ENCODE measurements around the gene ZNF598. TPM values are rescaled to one million over a fixed set of nuclear protein-coding genes. Genes with fewer than 3 reads are reported as not detected.

Gene ZNF598
- total and polyA plus RNA-seq, 2 experiments from 2014 or later: 8.5 to 48.6 TPM

DNA sequence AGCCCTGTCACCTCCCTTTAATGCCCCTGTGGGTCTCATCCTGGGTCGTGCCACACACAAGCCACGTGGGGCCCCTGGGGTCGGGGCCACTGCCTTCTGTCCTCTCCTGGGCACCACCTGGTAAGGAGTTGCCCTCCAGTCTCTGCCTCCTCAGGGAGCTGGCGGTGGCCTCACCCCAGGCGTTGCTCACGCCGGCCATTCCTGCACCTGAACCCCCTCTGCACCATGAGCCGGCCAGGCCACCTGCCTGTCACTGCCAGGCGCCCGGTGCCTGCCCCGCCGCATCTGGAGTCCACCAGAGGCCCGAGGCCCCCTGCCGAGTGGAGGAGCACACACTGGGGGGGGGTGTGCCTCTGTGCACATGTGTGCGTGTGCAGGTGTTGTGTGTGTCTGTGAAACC is 27.5 kb upstream of the ZNF598 start:
- no peaks in the 10 kb centered on the region for H3F3A ChIP-seq (replicated peaks; ENCODE audit: low read depth)
- Mint-ChIP-seq H3K4me1 (peaks cover 8% of the 10 kb centered on the region), H3K27me3 (ENCODE audit: insufficient read depth, low read depth, poor library complexity) (peaks cover 10% of the 10 kb centered on the region), H3K36me3 (ENCODE audit: low read depth) (no peaks in the 10 kb centered on the region), H3K9me3 (no peaks in the 10 kb centered on the region), H3K27ac (no peak overlapping the region), H3K4me3 (no peak overlapping the region)
- H2AFZ ChIP-seq: no peak overlapping the region
- DNase-seq (ENCODE audit: low spot score) (no peak), ATAC-seq (no peak)
- H3K27ac ChIP-seq (ENCODE audit: low read depth): no peak overlapping the region
- no peak overlapping the region for H3K4me3 ChIP-seq
- H3K27me3 ChIP-seq (ENCODE audit: insufficient read depth): no peaks in the 10 kb centered on the region
- TF ChIP-seq EZH2 (IDR thresholded peaks at IDR 0.05; ENCODE audit: low read depth, unreplicated experiment): no peak
- no peak for TF ChIP-seq NANOG (IDR thresholded peaks at IDR 0.05; ENCODE audit: borderline replicate concordance)
- TF ChIP-seq, protein P1, sequence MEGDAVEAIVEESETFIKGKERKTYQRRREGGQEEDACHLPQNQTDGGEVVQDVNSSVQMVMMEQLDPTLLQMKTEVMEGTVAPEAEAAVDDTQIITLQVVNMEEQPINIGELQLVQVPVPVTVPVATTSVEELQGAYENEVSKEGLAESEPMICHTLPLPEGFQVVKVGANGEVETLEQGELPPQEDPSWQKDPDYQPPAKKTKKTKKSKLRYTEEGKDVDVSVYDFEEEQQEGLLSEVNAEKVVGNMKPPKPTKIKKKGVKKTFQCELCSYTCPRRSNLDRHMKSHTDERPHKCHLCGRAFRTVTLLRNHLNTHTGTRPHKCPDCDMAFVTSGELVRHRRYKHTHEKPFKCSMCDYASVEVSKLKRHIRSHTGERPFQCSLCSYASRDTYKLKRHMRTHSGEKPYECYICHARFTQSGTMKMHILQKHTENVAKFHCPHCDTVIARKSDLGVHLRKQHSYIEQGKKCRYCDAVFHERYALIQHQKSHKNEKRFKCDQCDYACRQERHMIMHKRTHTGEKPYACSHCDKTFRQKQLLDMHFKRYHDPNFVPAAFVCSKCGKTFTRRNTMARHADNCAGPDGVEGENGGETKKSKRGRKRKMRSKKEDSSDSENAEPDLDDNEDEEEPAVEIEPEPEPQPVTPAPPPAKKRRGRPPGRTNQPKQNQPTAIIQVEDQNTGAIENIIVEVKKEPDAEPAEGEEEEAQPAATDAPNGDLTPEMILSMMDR (conservative IDR thresholded peaks at IDR 0.05; ENCODE audit: low read depth in 2 of 2): no peak
- no peak for TF ChIP-seq CREB1 (CRISPR knock-in tag; IDR thresholded peaks at IDR 0.05; ENCODE audit: low read depth)
- no peak for TF ChIP-seq ZNF114 (CRISPR knock-in tag; IDR thresholded peaks at IDR 0.05)
- TF ChIP-seq POLR2AphosphoS5 (IDR thresholded peaks at IDR 0.05; ENCODE audit: low read depth): no peak
- no peak for TF ChIP-seq STAT1 (IDR thresholded peaks at IDR 0.05; ENCODE audit: unreplicated experiment)
- TF ChIP-seq, protein P2, sequence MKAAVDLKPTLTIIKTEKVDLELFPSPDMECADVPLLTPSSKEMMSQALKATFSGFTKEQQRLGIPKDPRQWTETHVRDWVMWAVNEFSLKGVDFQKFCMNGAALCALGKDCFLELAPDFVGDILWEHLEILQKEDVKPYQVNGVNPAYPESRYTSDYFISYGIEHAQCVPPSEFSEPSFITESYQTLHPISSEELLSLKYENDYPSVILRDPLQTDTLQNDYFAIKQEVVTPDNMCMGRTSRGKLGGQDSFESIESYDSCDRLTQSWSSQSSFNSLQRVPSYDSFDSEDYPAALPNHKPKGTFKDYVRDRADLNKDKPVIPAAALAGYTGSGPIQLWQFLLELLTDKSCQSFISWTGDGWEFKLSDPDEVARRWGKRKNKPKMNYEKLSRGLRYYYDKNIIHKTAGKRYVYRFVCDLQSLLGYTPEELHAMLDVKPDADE (IDR thresholded peaks at IDR 0.05): no peak
- TF ChIP-seq, protein P3, sequence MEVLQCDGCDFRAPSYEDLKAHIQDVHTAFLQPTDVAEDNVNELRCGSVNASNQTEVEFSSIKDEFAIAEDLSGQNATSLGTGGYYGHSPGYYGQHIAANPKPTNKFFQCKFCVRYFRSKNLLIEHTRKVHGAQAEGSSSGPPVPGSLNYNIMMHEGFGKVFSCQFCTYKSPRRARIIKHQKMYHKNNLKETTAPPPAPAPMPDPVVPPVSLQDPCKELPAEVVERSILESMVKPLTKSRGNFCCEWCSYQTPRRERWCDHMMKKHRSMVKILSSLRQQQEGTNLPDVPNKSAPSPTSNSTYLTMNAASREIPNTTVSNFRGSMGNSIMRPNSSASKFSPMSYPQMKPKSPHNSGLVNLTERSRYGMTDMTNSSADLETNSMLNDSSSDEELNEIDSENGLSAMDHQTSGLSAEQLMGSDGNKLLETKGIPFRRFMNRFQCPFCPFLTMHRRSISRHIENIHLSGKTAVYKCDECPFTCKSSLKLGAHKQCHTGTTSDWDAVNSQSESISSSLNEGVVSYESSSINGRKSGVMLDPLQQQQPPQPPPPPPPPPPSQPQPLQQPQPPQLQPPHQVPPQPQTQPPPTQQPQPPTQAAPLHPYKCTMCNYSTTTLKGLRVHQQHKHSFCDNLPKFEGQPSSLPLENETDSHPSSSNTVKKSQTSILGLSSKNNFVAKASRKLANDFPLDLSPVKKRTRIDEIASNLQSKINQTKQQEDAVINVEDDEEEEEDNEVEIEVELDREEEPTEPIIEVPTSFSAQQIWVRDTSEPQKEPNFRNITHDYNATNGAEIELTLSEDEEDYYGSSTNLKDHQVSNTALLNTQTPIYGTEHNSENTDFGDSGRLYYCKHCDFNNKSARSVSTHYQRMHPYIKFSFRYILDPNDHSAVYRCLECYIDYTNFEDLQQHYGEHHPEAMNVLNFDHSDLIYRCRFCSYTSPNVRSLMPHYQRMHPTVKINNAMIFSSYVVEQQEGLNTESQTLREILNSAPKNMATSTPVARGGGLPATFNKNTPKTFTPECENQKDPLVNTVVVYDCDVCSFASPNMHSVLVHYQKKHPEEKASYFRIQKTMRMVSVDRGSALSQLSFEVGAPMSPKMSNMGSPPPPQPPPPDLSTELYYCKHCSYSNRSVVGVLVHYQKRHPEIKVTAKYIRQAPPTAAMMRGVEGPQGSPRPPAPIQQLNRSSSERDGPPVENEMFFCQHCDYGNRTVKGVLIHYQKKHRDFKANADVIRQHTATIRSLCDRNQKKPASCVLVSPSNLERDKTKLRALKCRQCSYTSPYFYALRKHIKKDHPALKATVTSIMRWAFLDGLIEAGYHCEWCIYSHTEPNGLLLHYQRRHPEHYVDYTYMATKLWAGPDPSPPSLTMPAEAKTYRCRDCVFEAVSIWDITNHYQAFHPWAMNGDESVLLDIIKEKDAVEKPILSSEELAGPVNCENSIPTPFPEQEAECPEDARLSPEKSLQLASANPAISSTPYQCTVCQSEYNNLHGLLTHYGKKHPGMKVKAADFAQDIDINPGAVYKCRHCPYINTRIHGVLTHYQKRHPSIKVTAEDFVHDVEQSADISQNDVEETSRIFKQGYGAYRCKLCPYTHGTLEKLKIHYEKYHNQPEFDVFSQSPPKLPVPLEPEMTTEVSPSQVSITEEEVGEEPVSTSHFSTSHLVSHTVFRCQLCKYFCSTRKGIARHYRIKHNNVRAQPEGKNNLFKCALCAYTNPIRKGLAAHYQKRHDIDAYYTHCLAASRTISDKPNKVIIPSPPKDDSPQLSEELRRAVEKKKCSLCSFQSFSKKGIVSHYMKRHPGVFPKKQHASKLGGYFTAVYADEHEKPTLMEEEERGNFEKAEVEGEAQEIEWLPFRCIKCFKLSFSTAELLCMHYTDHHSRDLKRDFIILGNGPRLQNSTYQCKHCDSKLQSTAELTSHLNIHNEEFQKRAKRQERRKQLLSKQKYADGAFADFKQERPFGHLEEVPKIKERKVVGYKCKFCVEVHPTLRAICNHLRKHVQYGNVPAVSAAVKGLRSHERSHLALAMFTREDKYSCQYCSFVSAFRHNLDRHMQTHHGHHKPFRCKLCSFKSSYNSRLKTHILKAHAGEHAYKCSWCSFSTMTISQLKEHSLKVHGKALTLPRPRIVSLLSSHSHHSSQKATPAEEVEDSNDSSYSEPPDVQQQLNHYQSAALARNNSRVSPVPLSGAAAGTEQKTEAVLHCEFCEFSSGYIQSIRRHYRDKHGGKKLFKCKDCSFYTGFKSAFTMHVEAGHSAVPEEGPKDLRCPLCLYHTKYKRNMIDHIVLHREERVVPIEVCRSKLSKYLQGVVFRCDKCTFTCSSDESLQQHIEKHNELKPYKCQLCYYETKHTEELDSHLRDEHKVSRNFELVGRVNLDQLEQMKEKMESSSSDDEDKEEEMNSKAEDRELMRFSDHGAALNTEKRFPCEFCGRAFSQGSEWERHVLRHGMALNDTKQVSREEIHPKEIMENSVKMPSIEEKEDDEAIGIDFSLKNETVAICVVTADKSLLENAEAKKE (CRISPR knock-in tag; IDR thresholded peaks at IDR 0.05): no peak
- TF ChIP-seq, protein P4, sequence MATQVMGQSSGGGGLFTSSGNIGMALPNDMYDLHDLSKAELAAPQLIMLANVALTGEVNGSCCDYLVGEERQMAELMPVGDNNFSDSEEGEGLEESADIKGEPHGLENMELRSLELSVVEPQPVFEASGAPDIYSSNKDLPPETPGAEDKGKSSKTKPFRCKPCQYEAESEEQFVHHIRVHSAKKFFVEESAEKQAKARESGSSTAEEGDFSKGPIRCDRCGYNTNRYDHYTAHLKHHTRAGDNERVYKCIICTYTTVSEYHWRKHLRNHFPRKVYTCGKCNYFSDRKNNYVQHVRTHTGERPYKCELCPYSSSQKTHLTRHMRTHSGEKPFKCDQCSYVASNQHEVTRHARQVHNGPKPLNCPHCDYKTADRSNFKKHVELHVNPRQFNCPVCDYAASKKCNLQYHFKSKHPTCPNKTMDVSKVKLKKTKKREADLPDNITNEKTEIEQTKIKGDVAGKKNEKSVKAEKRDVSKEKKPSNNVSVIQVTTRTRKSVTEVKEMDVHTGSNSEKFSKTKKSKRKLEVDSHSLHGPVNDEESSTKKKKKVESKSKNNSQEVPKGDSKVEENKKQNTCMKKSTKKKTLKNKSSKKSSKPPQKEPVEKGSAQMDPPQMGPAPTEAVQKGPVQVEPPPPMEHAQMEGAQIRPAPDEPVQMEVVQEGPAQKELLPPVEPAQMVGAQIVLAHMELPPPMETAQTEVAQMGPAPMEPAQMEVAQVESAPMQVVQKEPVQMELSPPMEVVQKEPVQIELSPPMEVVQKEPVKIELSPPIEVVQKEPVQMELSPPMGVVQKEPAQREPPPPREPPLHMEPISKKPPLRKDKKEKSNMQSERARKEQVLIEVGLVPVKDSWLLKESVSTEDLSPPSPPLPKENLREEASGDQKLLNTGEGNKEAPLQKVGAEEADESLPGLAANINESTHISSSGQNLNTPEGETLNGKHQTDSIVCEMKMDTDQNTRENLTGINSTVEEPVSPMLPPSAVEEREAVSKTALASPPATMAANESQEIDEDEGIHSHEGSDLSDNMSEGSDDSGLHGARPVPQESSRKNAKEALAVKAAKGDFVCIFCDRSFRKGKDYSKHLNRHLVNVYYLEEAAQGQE (IDR thresholded peaks at IDR 0.05; ENCODE audit: unreplicated experiment): no peak
- TF ChIP-seq EZH2phosphoT487 (IDR thresholded peaks at IDR 0.05; ENCODE audit: unreplicated experiment): no peak
- TF ChIP-seq JUNB (IDR thresholded peaks at IDR 0.05; ENCODE audit: unreplicated experiment): no peak
- no peak for TF ChIP-seq ZNF331 (CRISPR knock-in tag; IDR thresholded peaks at IDR 0.05; ENCODE audit: low read depth)
- no peaks in the 10 kb centered on the region for H3K9me2 ChIP-seq (ENCODE audit: insufficient read depth)
- H3K4me1 ChIP-seq (ENCODE audit: insufficient read depth): no peaks in the 10 kb centered on the region
- no peaks in the 10 kb centered on the region for H3K79me2 ChIP-seq (replicated peaks; ENCODE audit: insufficient read depth)
- H4K20me1 ChIP-seq (replicated peaks; ENCODE audit: insufficient read depth): peaks cover 3% of the 10 kb centered on the region; the same call in 1 of the 2 replicates
- H3K4me2 ChIP-seq: no peak overlapping the region
- H3K36me3 ChIP-seq (ENCODE audit: insufficient read depth): no peaks in the 10 kb centered on the region

All from GM23338 (cell line).